ENCODE measurements around the gene ZNF500. TPM values are rescaled to one million over a fixed set of nuclear protein-coding genes. Genes with fewer than 3 reads are reported as not detected.

The ZNF500 gene
- total RNA-seq (2014; rRNA removed; shearing (Covaris generic)), result 8.1 and 10.6 TPM in 2 replicates
- polyA plus RNA-seq (2015; cell fraction: cytosol; rRNA removed), result 10.2 and 14.2 TPM in 2 replicates
- polyA plus RNA-seq (2015; cell fraction: nucleus; rRNA removed), result 16.2 and 29.3 TPM in 2 replicates

DNA sequence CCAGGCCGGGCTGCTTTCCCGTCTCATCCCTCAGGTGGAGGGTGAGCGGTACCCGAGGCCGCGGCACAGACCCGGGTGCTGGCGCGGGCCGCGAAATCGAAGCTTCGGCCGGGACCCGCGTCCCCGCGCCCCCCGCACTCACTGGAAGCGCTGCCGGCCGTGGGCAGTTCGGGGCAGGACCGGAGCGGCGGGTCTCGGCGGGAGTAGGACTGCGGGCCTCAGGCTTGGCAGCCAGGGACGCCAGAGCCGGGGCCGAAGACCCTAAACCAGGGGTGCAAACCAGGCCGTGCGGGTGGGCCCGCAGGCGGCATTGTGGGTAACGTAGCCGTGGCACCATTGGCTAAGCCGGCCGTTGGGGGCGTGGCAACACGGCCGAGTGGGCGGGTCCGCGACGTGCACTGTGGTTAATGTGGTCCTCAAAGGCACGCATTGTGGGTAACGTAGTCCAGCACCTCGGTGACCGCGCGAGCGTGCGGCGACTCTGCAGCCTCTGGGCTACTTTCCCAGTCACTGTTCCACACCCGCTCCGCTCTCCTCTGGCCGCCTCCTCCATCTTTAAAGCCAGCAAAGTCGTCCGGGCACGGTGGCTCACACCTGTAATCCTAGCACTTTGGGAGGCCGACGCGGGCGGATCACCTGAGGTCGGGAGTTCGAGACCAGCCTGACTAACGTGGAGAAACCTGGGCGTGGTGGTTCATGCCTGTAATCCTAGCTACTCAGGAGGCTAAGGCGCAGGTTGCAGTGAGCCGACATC lies at the start of gene ZNF500:
Gene ZNF500 (minus strand): TSS at position 288 of the 754 bp plus-strand sequence. CDS start 1,184 bp downstream, outside the sequence.
- peak; percentile 94 for DNase-seq (ENCODE audit: low read depth, low spot score)
- in situ Hi-C loops (cut with HindIII; ENCODE audit: low pct_unique_long_range_greater_than_20kb, low sequenced_read_pairs), result no loop called here

DNA sequence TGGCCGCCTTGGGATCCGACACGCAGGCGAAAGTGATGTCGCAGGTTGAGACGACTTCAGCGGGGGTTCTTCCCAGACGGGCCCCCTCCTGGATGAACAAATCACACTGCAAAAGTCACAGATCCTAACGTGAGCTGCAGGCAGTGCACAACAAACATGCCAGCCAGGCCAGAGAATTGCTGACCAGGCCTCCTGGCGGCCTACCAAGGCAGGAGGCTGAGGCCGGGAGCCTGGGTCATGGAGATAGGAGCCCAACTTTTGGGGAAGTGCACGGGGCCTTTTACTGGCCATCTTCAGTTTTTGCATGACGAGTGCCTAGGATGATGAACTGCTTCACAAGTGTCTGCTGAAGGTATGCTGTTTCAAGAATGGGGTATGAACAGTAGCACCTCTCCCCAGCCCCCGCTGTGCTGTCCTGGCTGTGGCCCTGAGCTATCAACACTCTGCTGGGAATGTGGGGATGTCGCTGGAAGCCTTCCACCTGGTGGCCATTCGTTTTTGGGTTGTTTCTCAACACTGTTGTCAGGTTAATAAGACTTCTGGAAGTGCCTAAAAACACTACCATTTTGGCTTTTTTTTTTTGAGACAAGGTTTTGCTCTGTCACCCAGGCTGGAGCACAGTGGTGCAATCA lies 47.7 kb upstream of the ZNF500 start:
- DNase-seq (ENCODE audit: low read depth, low spot score), result no peak
- in situ Hi-C loops (cut with HindIII; ENCODE audit: low pct_unique_long_range_greater_than_20kb, low sequenced_read_pairs), result no loop called here

DNA sequence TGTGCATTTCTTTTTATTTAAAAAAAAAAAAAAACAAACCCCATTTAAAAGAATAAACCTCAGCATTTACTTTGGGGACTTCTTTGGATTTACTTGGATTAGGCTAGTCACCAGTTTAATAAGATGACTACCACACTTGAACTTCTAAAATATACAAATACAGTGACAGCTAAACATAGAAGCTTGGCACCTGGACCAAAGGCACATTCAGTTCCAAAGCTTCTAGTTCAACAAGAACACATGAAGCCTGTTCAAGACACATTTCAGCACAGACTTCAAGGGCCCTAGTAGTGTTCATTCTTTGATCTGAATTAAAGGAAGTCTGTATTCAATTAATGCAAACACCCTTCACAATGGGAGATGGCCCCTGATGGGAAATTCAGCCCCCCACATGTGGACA lies 47.1 kb upstream of the ZNF500 start:
- in situ Hi-C loops (cut with HindIII; ENCODE audit: low pct_unique_long_range_greater_than_20kb, low sequenced_read_pairs), result no loop called here
- no peak for DNase-seq (ENCODE audit: low read depth, low spot score)

DNA sequence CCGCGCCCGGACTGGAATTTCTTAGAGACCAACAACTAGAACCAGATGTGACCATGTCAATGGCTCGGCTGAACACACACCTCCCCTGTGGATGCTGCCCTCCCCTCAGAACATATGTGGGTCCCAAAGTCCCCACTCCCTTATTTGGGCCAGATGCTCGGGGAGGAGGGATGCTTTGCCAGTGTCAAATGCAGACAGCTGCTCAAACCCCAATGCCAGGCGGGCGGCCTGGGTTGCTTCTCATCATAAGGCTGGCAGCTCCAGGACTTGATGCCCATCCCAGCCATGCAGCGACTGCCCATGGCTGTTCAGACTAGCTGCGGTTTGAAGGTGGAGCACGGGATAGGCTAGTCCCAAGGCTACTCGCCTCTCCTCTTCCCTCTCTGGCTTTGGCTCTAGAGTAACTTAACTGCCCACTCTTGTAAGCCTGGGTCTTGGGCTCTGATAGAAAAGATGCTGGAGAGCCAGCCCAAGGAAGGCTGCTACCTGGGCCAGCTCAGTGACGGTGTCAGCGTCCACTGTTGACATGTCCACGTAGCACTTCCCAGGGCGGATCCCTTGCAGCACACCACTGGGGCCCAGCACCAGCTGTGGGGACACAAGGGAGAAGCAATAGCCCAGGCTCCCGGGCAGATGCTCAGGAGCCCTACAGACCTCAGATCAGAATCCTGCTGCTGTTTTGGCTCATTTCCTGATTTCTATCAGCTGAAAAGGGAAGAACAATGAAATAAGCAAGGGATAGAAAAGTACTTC lies 46.5 kb upstream of the ZNF500 start:
- DNase-seq (ENCODE audit: low read depth, low spot score), result no peak
- in situ Hi-C loops (cut with HindIII; ENCODE audit: low pct_unique_long_range_greater_than_20kb, low sequenced_read_pairs), result no loop called here

DNA sequence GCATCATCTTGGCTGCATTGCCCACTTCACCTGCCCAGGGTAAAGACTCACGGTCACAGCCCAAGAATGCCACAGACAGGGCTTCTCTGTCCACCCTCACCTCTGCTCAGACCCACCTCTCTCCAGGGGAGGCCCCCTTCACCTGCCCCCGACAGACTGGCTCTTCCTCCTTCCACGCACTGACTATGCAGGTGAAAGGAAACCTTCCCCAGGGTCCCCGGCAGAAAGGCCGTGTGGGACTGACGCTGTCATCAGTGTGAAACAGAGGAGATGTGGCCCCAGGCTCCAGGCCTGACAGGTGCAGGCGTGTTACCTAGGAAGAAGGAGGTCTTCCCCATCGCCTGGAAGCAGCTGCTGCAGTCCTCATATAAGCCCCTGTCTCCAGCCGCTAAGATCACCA lies 44.8 kb upstream of the ZNF500 start:
- in situ Hi-C loops (cut with HindIII; ENCODE audit: low pct_unique_long_range_greater_than_20kb, low sequenced_read_pairs), result no loop called here

DNA sequence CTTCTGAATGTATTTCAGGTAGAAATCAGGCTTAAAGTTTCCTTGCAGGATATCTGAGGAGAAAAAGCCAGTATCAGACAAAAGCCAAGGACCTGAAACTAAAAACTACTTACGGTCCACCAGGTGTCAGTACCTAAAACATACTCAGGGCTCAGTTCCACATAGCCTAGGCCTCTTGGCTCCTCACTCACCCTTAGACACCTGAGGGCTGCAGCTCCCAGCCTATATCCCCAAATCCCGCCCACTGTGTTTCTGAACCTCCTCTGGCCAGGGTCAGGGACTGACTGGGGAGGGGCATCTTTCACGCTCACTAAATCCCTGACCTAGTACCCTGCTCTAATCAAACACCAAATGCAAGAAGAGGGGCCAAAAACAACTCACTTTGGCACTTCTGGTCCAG lies 44.3 kb upstream of the ZNF500 start:
- DNase-seq (ENCODE audit: low read depth, low spot score), result no peak
- in situ Hi-C loops (cut with HindIII; ENCODE audit: low pct_unique_long_range_greater_than_20kb, low sequenced_read_pairs), result no loop called here

More for the DNA sequence above, 44.8 kb upstream of the ZNF500 start:
- DNase-seq (ENCODE audit: low read depth, low spot score), result no peak

DNA sequence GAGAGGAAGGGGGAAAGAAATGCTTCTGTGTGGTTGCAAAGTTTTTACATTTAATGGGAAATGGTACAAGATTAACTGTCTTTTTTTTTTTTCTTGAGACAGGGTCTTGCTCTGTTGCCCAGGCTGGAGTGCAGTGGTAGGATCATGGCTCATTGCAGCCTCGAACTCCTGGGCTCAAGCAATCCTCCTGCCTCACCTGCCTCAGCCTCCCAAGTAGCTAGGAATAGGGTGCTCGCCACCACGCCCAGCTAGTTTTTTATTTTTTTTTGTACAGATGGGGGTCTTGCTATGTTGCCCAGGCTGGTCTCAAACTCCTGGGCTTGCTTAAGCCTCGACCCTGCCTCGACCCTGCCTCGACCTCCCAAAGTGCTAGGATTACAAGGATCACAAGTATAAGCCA lies 39.3 kb upstream of the ZNF500 start:
- in situ Hi-C loops (cut with HindIII; ENCODE audit: low pct_unique_long_range_greater_than_20kb, low sequenced_read_pairs), result no loop called here
- DNase-seq (ENCODE audit: low read depth, low spot score), result no peak

DNA sequence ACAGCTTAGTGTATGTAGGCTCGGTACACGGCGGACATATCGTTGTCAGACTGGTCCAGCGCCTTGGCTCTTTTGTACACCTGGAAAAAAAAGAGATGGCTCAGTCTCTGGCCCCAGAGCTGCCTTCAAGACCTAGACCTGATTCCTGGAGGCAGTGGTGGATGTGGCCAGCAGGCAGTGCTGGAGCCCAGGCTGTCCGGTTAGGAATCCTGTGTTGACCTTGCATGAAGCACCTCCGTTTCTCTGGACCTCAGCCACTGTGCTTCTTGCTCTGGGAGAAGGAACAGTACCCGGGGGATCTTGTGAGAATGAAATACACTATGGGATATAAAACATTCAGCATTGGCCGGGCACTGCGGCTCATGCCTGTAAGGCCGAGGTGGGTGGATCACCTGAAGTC lies 38.3 kb upstream of the ZNF500 start:
- DNase-seq (ENCODE audit: low read depth, low spot score), result no peak
- in situ Hi-C loops (cut with HindIII; ENCODE audit: low pct_unique_long_range_greater_than_20kb, low sequenced_read_pairs), result no loop called here

DNA sequence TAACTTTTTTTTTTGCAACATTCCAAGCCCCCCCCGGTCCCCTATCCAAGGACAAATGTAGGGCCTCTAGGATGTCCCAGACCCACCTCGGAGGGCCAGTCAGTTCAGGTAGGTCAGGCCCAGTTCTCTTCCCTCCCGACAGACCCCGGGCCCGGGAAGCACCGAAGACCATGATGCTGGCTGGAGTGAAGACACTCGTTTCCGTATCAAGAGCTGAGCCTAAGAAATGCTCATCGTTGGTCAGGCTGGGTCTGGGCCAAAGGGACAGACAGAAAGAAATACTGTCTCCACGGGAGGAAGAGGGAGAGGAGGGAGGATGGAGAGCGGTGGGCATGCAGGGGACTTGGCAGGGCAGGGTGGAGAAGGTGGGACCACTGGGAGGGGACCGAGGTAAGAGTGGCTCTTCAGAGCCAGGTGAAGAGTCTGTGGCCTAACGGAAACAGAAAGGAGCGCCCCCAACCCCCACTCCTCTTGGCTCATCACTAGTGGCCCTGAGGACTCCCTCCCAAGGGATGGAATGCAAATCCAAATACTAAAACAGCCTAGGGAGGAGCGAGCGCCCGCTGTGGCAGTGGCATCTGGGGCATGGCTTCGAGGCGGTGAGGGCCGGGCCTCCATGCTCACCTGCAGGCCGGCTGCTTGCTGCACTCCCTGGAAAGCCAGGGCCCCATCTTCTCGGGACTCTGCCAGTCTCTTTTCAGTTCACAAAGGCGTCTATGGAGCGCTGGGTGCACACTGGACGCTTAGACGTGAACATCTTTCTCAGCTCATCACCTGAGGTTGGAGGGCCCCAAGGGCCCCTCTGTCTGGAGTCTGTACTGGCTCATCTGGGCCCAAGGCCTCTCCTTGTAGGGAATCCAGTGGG lies 37.2 kb upstream of the ZNF500 start:
- no peak for DNase-seq (ENCODE audit: low read depth, low spot score)
- in situ Hi-C loops (cut with HindIII; ENCODE audit: low pct_unique_long_range_greater_than_20kb, low sequenced_read_pairs), result no loop called here

DNA sequence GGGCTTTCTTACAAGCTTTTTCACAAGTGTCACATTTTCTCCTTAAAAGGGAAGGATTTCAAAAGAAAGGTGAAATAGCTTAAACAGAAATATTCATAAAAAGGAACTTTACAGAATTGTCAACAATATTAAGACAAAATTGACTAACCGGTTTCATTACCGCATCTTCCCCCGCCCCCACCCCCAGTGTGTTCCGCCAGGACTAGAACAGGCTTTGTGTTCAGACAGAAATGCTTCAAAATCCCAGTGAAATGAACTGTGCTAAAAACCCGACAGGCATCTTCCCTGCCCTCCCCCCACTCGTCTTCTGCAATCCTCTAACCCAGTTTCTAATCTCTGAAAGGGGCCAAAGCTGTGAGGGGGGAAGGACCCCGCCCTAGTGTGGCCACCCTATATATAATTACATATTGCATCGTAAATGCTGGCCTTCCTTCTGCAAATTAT lies 36.5 kb upstream of the ZNF500 start:
- no peak for DNase-seq (ENCODE audit: low read depth, low spot score)
- in situ Hi-C loops (cut with HindIII; ENCODE audit: low pct_unique_long_range_greater_than_20kb, low sequenced_read_pairs), result no loop called here

DNA sequence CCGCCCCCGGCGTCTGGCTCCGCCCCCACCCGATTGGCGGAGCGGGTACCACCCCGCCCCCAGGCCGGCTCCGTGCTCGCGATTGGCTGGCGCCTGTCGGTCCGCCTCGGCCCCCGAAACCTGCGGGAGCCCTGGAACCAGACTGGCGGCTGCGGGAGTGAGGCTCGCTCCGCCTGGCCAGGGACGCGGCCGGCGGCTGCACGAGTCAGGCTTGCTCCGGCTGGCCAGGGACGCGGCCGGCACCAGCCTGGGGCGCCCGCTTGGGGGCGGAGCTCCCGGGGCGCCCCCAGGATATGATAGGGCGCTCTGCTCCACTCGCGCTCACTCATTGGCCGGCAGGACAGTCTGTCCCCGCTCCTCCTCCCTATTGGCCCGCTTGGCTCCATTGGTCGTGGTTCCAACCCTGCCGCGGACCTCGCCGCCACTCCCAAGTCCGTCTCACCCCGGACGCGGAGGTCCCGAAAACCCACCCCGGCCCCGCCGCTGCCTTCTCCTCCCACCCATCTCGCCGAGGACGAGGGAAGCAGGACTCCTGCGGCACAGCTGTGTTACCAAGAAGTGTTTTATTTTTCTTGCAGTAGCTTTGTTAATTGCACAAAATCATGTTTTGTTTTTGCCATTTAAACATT lies 35.8 kb upstream of the ZNF500 start:
- DNase-seq (ENCODE audit: low read depth, low spot score), result peak; percentile 89
- in situ Hi-C loops (cut with HindIII; ENCODE audit: low pct_unique_long_range_greater_than_20kb, low sequenced_read_pairs), result no loop called here

DNA sequence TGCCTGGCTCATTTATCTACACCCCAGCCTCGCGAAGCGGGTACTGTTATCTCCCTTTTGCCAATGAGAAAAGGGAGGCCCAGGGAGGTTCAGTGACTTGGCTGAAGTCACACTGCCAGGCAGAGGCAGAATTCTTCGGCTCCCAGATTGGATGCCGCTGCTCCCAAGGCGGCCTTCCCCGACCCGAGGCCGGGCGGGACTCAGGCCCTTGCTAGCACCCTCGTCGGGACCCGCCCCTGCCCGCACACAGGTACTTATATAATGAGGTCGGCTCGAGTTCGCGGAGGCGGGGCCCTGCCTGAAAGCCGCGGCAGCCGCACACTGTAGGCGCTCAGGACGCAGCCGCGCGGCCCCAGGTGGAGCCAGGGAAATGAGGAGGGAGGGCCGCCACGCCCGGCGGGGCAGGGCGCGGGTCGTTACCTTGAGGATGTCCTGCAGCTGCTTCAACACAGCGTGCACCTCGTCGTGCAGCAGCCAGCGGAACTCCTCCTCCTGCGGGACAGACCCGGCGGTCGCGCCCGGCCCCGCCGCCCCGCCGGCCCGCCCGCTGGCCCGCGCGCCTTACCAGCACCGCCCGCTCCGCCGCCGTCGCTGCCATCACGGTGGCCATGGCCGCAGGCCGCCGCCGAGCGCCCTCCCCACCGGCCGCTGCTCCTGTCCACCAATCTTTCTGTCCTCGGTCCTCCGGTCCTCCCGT lies 35.1 kb upstream of the ZNF500 start, which contains the start of gene ROGDI:
Gene ROGDI (minus strand): TSS at position 672 of the 697 bp plus-strand sequence. CDS start 62 bp downstream, at position 610.
- DNase-seq (ENCODE audit: low read depth, low spot score), result peak; percentile 26
- in situ Hi-C loops (cut with HindIII; ENCODE audit: low pct_unique_long_range_greater_than_20kb, low sequenced_read_pairs), result no loop called here

DNA sequence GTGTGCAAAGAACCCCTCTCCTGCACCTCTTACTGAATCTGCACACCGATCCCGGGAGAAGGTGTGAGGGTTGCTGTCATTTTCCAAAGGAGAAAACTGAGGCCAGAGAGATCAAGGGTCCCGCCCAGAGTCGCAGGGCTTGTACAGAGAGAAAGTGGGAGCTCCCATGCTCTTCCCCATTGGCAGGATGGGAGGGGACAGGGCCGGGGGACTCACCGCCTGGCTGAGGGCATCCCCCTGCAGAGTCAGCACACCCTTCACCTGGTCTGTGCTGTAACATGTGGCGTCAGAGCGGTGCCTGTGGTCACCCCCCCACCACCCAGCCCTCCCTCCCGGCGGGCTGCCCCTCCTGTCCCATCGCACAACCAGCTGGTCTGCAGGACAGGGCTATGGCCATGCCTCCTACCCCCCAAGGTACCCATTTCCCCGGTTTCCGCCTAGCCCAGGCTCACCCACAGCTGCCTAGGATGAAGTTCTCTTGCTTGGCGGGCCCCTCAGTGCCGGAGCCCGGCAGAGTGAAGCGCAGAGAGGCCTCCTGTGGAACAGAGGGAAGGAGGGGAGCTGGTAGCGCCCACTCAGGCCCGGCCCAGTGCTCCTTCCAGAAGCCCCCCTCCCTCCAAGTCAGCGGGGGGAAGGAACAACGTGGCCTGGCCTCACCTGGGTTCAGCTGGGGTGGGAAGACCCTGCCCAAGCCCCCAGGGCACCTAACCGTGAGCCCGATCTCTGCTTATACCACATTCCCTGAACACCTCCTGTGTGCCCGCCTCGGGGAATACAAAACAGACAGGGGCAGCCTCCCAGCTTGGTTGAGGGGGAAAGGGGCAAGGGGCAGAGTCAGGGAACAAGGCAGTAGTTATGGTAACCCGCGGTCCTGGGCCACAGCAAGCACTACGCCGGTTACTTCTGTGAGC lies 34.3 kb upstream of the ZNF500 start:
- no peak for DNase-seq (ENCODE audit: low read depth, low spot score)
- in situ Hi-C loops (cut with HindIII; ENCODE audit: low pct_unique_long_range_greater_than_20kb, low sequenced_read_pairs), result no loop called here

DNA sequence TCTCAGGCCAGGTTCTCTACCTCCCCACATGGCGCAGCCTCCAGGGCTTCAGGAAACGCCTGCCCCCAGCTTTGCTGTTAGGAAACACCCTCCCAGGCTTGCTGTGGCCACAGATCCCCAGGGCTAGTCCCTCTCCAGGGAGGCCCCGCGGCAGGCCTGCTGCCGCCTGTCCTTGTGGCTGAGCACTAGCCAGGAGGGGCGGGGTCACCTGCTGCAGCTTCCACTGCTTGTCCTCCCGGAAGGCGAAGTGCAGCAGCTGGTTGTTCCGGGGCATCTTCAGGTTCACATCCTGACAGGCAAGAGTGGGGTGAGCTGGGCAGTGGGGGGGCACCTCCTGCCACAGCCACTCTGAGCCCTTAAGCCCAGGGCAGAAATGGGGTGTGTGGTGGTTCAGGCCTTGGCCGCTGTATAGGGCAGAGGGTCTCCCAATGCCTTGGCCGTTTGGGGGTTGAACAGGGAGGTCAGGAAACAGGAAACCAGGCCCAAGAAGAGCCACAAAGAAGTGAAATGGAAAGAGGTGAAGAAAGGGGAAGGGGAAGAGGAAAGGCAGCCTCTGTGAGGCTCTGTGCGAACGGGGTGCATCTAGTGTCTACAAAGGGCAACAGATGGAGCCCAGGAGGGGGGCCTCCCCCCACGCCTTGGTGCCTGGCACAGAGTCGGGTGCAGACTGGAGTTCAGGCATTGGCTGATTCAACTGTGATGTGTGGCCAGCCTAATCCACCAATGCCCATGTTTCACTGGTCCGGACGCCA lies 33.5 kb upstream of the ZNF500 start:
- in situ Hi-C loops (cut with HindIII; ENCODE audit: low pct_unique_long_range_greater_than_20kb, low sequenced_read_pairs), result no loop called here
- no peak for DNase-seq (ENCODE audit: low read depth, low spot score)
